Skin of body (tissue), 3 donors: ENCODE data around the gene CCNH. TPM values are rescaled to one million over a fixed set of nuclear protein-coding genes. Genes with fewer than 3 reads are reported as not detected.

Source experiments
- DNase-seq: peaks from one replicate; lab custom pipeline; 2025; lab: John Stamatoyannopoulos, UW
- small RNA-seq: library from RNA; depleted of rRNA; stranded (forward); fragments of <200 nt; gene quantifications from one replicate; pipeline ENCODE3, GENCODE V24; 2014; ENCODE audit warnings: low replicate concordance
- total RNA-seq: library from RNA; depleted of rRNA; stranded (reverse); fragments of >200 nt; gene quantifications from one replicate; pipeline ENCODE4 v1.2.3, GENCODE V29; 2014

Gene CCNH
- total RNA-seq, 1 donor from 2014 or later = 74.6 TPM

- no peak for DNase-seq
Measured at GRCh38 chr5:87361536-87362213, 51.1 kb downstream of the CCNH start.

- no peak for DNase-seq
Measured at GRCh38 chr5:87361031-87361445, 51.7 kb downstream of the CCNH start.

GRCh38 chr5:87360132-87360531, 52.6 kb downstream of the CCNH start:
- no peak for DNase-seq

GRCh38 chr5:87359106-87359505, 53.6 kb downstream of the CCNH start:
- no peak for DNase-seq

GRCh38 chr5:87354496-87354895, 58.2 kb downstream of the CCNH start:
- no peak for DNase-seq

GRCh38 chr5:87347841-87348240, 64.9 kb downstream of the CCNH start:
- DNase-seq = no peak

GRCh38 chr5:87347272-87347671, 65.5 kb downstream of the CCNH start:
- no peak for DNase-seq

Small RNAs within 50 kb of the gene (small RNA-seq; reads per million reads assigned to genes)
- gene RNU6-727P = not detected

Other genes starting within 250 kb of the CCNH start
- 36.4 TPM for gene RASA1, start 145.0 kb downstream of the CCNH start, total RNA-seq